ENCODE measurements around the gene LRRC32.

DNA sequence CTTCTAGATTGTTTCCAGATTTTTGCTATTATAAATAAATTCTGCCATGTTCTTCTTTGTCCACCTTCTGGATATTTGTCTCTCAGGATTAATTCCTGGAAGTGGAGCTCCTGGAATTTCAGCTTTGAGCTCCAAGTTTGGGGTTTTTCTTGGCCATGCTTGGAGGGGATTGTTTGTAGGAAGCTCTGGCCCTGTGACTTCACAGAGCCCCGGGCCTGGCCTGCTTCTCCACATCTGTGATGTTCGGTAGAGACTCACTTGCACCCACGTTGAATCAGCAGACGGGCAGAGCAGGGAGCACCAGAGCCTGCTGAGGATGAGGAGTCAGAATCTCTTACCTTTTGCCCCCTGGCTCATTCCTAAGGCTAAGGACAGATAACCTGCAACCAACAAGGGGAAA lies 35.7 kb downstream of the LRRC32 start:
- TF ChIP-seq, protein P1, sequence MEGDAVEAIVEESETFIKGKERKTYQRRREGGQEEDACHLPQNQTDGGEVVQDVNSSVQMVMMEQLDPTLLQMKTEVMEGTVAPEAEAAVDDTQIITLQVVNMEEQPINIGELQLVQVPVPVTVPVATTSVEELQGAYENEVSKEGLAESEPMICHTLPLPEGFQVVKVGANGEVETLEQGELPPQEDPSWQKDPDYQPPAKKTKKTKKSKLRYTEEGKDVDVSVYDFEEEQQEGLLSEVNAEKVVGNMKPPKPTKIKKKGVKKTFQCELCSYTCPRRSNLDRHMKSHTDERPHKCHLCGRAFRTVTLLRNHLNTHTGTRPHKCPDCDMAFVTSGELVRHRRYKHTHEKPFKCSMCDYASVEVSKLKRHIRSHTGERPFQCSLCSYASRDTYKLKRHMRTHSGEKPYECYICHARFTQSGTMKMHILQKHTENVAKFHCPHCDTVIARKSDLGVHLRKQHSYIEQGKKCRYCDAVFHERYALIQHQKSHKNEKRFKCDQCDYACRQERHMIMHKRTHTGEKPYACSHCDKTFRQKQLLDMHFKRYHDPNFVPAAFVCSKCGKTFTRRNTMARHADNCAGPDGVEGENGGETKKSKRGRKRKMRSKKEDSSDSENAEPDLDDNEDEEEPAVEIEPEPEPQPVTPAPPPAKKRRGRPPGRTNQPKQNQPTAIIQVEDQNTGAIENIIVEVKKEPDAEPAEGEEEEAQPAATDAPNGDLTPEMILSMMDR (IDR thresholded peaks at IDR 0.05), result no peak
- TF ChIP-seq POLR2AphosphoS5 (IDR thresholded peaks at IDR 0.05; ENCODE audit: low read depth, low read length) (no peak), SIN3A (IDR thresholded peaks at IDR 0.05; ENCODE audit: borderline replicate concordance, insufficient read depth, low read depth, low read length) (no peak), TCF7L2 (IDR thresholded peaks at IDR 0.05; ENCODE audit: low read depth, low read length) (no peak)
- TF ChIP-seq, protein P2, sequence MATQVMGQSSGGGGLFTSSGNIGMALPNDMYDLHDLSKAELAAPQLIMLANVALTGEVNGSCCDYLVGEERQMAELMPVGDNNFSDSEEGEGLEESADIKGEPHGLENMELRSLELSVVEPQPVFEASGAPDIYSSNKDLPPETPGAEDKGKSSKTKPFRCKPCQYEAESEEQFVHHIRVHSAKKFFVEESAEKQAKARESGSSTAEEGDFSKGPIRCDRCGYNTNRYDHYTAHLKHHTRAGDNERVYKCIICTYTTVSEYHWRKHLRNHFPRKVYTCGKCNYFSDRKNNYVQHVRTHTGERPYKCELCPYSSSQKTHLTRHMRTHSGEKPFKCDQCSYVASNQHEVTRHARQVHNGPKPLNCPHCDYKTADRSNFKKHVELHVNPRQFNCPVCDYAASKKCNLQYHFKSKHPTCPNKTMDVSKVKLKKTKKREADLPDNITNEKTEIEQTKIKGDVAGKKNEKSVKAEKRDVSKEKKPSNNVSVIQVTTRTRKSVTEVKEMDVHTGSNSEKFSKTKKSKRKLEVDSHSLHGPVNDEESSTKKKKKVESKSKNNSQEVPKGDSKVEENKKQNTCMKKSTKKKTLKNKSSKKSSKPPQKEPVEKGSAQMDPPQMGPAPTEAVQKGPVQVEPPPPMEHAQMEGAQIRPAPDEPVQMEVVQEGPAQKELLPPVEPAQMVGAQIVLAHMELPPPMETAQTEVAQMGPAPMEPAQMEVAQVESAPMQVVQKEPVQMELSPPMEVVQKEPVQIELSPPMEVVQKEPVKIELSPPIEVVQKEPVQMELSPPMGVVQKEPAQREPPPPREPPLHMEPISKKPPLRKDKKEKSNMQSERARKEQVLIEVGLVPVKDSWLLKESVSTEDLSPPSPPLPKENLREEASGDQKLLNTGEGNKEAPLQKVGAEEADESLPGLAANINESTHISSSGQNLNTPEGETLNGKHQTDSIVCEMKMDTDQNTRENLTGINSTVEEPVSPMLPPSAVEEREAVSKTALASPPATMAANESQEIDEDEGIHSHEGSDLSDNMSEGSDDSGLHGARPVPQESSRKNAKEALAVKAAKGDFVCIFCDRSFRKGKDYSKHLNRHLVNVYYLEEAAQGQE (IDR thresholded peaks at IDR 0.05; ENCODE audit: insufficient read depth in 1 of 2, low read depth in 2 of 2, low read length in 1 of 2), result no peak

Data from Panc1 (cell line).